IPS-15b (cell line): ENCODE results near the gene HOGA1.
"Not testable (repeated sequence)": the region's sequence is repeated elsewhere in the genome, so short reads cannot be mapped to it uniquely, and the experiment has no call there.

ENCODE experiments used
- H3K27me3 ChIP-seq: one replicate; pipeline ENCODE4 v1.6.1; 2013; ENCODE audit warnings: low read length; ENCODE audit not compliant: control insufficient read depth, insufficient read depth
- H3K36me3 ChIP-seq: one replicate; pipeline ENCODE4 v1.6.1; 2013; ENCODE audit warnings: low read length; ENCODE audit not compliant: control insufficient read depth, insufficient read depth
- H3K4me1 ChIP-seq: one replicate; pipeline ENCODE4 v1.6.1; 2013; ENCODE audit warnings: mild to moderate bottlenecking, low read length; ENCODE audit not compliant: control insufficient read depth, insufficient read depth
- H3K4me3 ChIP-seq: one replicate; pipeline ENCODE4 v1.5.1; 2013; ENCODE audit warnings: low read depth, low read length
- H3K9ac ChIP-seq: one replicate; pipeline ENCODE4 v1.6.1; 2013; ENCODE audit warnings: low read depth, mild to moderate bottlenecking, low read length
- H3K9me3 ChIP-seq: one replicate; pipeline ENCODE4 v1.6.1; 2013; ENCODE audit warnings: mild to moderate bottlenecking, low read length; ENCODE audit not compliant: control insufficient read depth, insufficient read depth

Gene HOGA1

DNA sequence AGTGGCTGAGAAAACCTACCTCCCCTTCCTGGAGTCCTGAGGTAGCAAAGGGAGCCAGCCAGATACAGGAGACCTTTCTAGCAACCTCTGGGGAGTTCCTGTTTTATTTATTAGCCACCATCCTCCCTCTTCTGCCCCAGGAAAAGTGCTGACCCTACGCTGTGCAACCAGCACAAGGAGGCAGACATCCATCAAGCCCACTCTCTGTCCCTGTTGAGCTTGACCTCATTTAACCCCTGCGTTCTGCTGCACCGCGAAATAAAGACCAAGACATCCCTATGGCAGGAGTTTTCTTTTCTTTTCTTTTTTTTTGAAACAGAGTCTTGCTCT, 37.0 kb upstream of the HOGA1 start:
- Histone ChIP-seq H3K36me3 (no peaks in the 10 kb centered on the region), H3K9ac (no peak overlapping the region), H3K4me3 (no peak overlapping the region), H3K27me3 (no peaks in the 10 kb centered on the region), H3K4me1 (peaks cover 10% of the 10 kb centered on the region), H3K9me3 (no peaks in the 10 kb centered on the region)

DNA sequence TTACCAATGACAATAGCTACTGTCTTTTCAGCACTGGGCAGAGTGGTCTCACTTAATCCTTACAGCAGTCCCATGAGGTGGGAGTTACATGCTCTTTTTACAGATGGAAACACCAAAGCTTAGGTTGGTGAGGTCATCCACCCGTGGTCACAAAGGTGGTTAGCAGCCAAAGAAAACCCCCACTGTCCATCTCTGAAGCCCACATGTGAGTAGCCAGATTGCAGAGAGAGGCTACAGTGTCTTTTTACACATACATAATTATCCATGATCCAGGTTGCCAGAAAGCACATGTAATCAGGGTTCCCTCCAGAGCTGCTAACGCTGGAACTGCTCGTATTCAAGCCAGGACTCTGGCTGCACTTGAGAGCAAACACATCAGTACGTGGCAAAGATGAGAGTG, 36.2 kb upstream of the HOGA1 start:
- no peak overlapping the region for H3K9ac ChIP-seq

DNA sequence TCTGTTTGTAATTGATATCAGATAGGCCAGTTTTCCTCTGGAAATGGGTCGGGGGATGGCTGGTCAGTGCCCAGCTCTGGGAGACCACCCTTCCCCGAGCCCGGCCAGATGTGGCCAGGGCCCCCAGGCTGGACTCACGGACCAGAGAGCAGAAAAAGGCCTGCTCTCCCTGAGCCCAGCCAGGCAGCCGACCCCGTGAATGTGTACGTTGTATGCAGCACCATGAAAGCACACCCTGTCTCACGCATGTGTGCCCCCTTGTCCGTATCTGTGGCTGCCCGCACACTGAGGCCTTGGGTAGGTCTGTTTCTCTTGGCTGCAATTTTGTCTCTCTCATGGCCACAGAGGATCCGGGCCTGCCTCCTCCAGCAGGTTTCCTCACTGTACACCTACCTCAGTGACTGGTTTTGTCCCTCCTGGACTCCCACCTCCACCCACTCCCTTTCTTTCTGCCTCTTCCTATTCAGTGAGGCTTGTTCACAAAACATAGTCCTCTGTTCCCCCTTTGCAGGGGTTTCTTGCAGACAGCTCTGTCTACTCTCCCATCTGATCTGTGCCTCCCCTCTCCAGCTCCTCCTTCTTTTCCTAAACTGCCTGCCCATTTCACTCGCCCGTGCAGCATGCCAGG, 35.2 kb upstream of the HOGA1 start:
- Histone ChIP-seq H3K9ac (peak overlapping the region; percentile 47), H3K27me3 (no peaks in the 10 kb centered on the region), H3K9me3 (no peaks in the 10 kb centered on the region), H3K4me3 (no peak overlapping the region), H3K4me1 (peaks cover 11% of the 10 kb centered on the region), H3K36me3 (no peaks in the 10 kb centered on the region)

More for the DNA sequence above, 36.2 kb upstream of the HOGA1 start:
- H3K4me3 ChIP-seq: no peak overlapping the region
- H3K4me1 ChIP-seq: peaks cover 10% of the 10 kb centered on the region
- H3K9me3 ChIP-seq: no peaks in the 10 kb centered on the region
- no peaks in the 10 kb centered on the region for H3K36me3 ChIP-seq
- no peaks in the 10 kb centered on the region for H3K27me3 ChIP-seq

DNA sequence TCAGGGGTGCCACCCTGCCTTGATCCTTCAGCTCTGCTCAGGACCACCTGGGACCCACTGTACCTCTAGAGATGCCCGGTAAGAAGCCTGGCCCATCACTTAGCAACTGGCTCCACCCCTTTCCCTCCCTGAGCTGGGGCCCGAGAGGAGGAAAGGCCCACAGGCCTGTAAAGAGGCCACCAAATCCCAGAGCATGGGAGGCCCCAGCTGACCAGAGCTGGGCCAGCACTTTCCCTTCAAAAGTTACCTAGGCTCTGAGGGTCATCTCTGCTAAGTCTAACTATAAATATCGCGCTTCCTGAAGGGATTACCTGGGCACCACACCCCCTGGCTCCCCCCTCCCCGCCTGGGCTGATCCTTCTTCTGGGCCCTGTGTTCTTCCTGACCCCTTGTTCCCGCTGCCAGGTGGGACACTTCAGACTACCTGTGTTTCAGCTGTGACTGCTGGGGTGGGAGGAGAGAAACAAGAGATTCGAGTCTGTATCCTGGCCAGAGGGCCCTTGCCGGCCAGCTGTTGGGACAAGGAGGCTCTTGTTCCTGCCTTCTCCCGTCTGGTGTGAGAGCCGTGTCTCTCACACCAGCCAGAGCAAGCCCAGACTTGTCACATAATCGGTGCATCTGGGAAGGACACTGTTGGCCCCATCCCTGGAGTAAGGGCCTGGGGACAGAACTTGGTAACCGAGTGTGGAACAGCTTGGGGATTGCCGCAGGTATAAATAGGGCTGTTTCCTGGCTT, 34.4 kb upstream of the HOGA1 start:
- H3K4me3 ChIP-seq: no peak overlapping the region
- no peaks in the 10 kb centered on the region for H3K27me3 ChIP-seq
- peak overlapping the region; percentile 56 for H3K9ac ChIP-seq
- H3K36me3 ChIP-seq: no peaks in the 10 kb centered on the region
- H3K9me3 ChIP-seq: no peaks in the 10 kb centered on the region
- peaks cover 13% of the 10 kb centered on the region for H3K4me1 ChIP-seq

GRCh38 chr10:97550336-97551149, 33.6 kb upstream of the HOGA1 start:
- Histone ChIP-seq H3K27me3 (no peaks in the 10 kb centered on the region), H3K4me1 (peaks cover 13% of the 10 kb centered on the region), H3K9me3 (no peaks in the 10 kb centered on the region), H3K36me3 (no peaks in the 10 kb centered on the region), H3K9ac (no peak overlapping the region), H3K4me3 (no peak overlapping the region)

DNA sequence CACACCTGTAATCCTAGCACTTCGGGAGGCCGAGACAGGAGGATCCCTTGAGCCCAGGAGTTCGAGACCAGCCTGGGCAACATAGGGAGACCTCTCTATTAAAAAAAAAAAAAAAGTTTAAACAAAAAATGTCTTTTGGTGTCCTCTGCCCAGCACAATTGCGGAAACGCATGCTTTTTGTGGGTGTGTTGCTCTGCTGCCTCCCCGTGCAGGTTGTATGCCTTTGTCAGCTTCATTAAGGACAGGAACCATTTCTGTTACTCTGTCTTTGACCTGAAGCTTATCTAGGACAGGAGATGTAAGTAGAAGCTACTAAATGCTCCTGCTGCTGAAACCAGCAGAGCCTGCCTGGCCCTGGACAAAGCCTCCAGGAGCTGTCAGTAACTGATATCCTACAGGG, 32.9 kb upstream of the HOGA1 start:
- H3K4me1 ChIP-seq: peaks cover 13% of the 10 kb centered on the region
- H3K36me3 ChIP-seq: no peaks in the 10 kb centered on the region
- no peak overlapping the region for H3K9ac ChIP-seq
- no peaks in the 10 kb centered on the region for H3K27me3 ChIP-seq
- no peaks in the 10 kb centered on the region for H3K9me3 ChIP-seq
- no peak overlapping the region for H3K4me3 ChIP-seq

DNA sequence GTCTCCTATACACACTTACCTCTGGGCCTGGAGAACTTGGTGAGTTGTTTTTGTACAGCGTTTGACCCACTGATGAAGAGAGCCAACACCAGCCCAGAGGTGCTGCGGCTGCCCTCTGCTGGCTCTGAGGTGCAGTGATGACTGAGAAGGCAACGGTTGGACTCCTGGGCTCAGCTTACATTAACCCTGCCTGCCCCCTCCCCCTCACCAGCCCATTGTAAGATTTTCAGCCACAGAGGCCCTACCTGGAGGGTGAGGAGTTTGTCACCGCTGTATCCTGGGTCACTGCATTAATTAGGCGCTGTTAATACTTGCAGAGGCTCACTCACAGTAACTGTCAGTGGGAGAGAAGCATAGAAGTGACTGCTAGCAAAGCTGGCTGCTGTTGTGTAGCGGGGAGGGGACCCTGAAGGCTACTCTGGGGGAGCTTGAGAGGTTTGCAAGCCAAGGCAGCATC, 30.6 kb upstream of the HOGA1 start:
- H3K4me3 ChIP-seq: no peak overlapping the region
- peaks cover 13% of the 10 kb centered on the region for H3K4me1 ChIP-seq
- no peak overlapping the region for H3K9ac ChIP-seq
- H3K36me3 ChIP-seq: no peaks in the 10 kb centered on the region
- H3K9me3 ChIP-seq: no peaks in the 10 kb centered on the region
- H3K27me3 ChIP-seq: no peaks in the 10 kb centered on the region

DNA sequence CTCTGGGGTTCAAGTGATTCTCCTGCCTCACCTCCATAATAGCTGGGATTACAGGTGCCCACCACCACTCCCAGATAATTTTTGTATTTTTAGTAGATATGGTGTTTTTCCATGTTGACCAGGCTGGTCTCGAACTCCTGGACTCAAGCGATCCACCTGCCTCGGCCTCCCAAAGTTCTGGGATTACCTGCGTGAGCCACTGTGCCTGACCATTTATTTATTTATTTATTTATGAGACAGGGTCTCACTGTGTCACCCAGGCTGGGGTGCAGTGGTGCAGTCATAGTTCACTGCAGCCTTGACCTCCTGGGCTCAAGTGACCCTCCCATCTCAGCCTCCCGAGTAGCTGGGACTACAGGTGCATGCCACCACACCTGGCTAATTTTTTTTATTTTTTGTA, 29.9 kb upstream of the HOGA1 start:
- not testable (repeated sequence) for H3K9me3 ChIP-seq, H3K27me3 ChIP-seq, H3K9ac ChIP-seq, H3K4me3 ChIP-seq, H3K36me3 ChIP-seq
- H3K4me1 ChIP-seq: peaks cover 13% of the 10 kb centered on the region

- H3K4me3 ChIP-seq, H3K4me1 ChIP-seq, H3K27me3 ChIP-seq, H3K9ac ChIP-seq, H3K36me3 ChIP-seq, H3K9me3 ChIP-seq: not testable (repeated sequence)
Observed at GRCh38 chr10:97555541-97555940, 28.6 kb upstream of the HOGA1 start.

GRCh38 chr10:97560731-97561381, 23.3 kb upstream of the HOGA1 start:
- not testable (repeated sequence) for H3K36me3 ChIP-seq, H3K4me1 ChIP-seq, H3K9me3 ChIP-seq, H3K4me3 ChIP-seq, H3K9ac ChIP-seq, H3K27me3 ChIP-seq

- H3K4me3 ChIP-seq, H3K4me1 ChIP-seq, H3K9me3 ChIP-seq, H3K27me3 ChIP-seq, H3K9ac ChIP-seq, H3K36me3 ChIP-seq: not testable (repeated sequence)
Observed at GRCh38 chr10:97561386-97562077, 22.7 kb upstream of the HOGA1 start.
